Erythroblast (primary cell): Measurements from ENCODE around the gene ZSCAN5B.

Experiments used
- GATA1 ChIP-seq: IDR thresholded peaks from 2 replicates; pipeline ENCODE4 v1.6.1; 2011; ENCODE audit warnings: low read depth, mild to moderate bottlenecking, control low read depth, low read length, moderate library complexity
- POLR2A ChIP-seq: IDR thresholded peaks from 2 replicates; pipeline ENCODE4 v1.6.1; 2011; ENCODE audit warnings: mild to moderate bottlenecking, low read length

DNA sequence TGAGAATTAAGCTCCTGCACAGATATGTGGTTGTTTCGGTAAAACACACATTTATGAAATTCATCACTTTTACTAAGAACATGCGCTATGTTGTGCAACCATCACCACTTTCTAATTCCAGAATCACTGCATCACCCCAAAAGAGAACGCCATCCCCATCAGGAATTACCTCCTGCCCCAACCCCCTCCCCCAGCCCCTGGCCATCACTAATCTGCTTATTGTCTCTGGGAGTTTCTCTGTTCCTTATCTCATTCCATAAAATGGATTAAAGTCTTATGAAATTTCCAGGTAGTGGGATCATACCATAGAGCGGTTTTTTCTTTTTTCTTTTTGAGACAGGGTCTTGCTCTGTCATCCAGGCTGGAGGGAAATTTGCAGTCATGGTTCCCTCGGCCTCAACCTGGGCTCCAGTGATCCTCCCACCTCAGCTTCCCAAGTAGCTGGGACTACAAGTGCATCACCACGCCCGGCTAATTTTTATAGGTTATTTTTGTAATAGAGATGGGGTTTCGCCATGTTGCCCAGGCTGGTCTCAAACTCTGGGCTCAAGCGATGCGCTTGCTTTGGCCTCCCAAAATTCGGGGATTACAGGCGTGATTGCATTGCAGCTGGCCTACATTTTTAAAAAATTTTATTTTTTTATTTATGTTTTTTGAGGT is 3.5 kb downstream of the ZSCAN5B start:
- TF ChIP-seq POLR2A: no peak
- no peak for TF ChIP-seq GATA1
